Measurements from ENCODE around the gene SCGB2A2.
A peak's percentile ranks its signal among the peaks of the same experiment; 100 is the strongest.

SCGB2A2 gene

GRCh38 chr11:62273789-62274275 is 3.9 kb downstream of the SCGB2A2 start:
- H3K4me3 ChIP-seq (ENCODE audit: control insufficient read depth, low read depth, low read length): no peak overlapping the region
- no peak for TF ChIP-seq CTCF (conservative IDR thresholded peaks at IDR 0.05; ENCODE audit: control insufficient read depth, insufficient read depth, low read depth, low read length)
- DNase-seq (ENCODE audit: low read depth): no peak

GRCh38 chr11:62280452-62280851 is 10.5 kb downstream of the SCGB2A2 start:
- no peak overlapping the region for H3K4me3 ChIP-seq (ENCODE audit: control insufficient read depth, low read depth, low read length)
- no peak for TF ChIP-seq CTCF (conservative IDR thresholded peaks at IDR 0.05; ENCODE audit: control insufficient read depth, insufficient read depth, low read depth, low read length)
- DNase-seq (ENCODE audit: low read depth): no peak

GRCh38 chr11:62295504-62295903 is 25.5 kb downstream of the SCGB2A2 start:
- TF ChIP-seq CTCF (conservative IDR thresholded peaks at IDR 0.05; ENCODE audit: control insufficient read depth, insufficient read depth, low read depth, low read length): no peak
- H3K4me3 ChIP-seq (ENCODE audit: control insufficient read depth, low read depth, low read length): no peak overlapping the region
- DNase-seq (ENCODE audit: low read depth): peak; percentile 28

- DNase-seq (ENCODE audit: low read depth): no peak
- TF ChIP-seq CTCF (conservative IDR thresholded peaks at IDR 0.05; ENCODE audit: control insufficient read depth, insufficient read depth, low read depth, low read length): no peak
- no peak within 1 kb of the TSS for H3K4me3 ChIP-seq (ENCODE audit: control insufficient read depth, low read depth, low read length)
Observed at GRCh38 chr11:62298975-62299374, 29.0 kb downstream of the SCGB2A2 start, which contains the start of gene SCGB1D4. Gene SCGB1D4, minus strand, starts transcription at chr11:62299075. Its CDS starts 65 bp downstream, at chr11:62299010.

GRCh38 chr11:62306227-62306626 is 36.3 kb downstream of the SCGB2A2 start:
- no peak for DNase-seq (ENCODE audit: low read depth)
- no peak overlapping the region for H3K4me3 ChIP-seq (ENCODE audit: control insufficient read depth, low read depth, low read length)
- TF ChIP-seq CTCF (conservative IDR thresholded peaks at IDR 0.05; ENCODE audit: control insufficient read depth, insufficient read depth, low read depth, low read length): no peak

- DNase-seq (ENCODE audit: low read depth): no peak
- TF ChIP-seq CTCF (conservative IDR thresholded peaks at IDR 0.05; ENCODE audit: control insufficient read depth, insufficient read depth, low read depth, low read length): no peak
- H3K4me3 ChIP-seq (ENCODE audit: control insufficient read depth, low read depth, low read length): no peak overlapping the region
Observed at GRCh38 chr11:62307950-62308349, 38.0 kb downstream of the SCGB2A2 start.

- no peak overlapping the region for H3K4me3 ChIP-seq (ENCODE audit: control insufficient read depth, low read depth, low read length)
- DNase-seq (ENCODE audit: low read depth): no peak
- no peak for TF ChIP-seq CTCF (conservative IDR thresholded peaks at IDR 0.05; ENCODE audit: control insufficient read depth, insufficient read depth, low read depth, low read length)
Observed at GRCh38 chr11:62309991-62310390, 40.0 kb downstream of the SCGB2A2 start.
